Stromal cell of bone marrow (primary cell): ENCODE measurements around the gene CLDN9.
A peak's percentile ranks its signal among the peaks of the same experiment; 100 is the strongest.

Experiments used
- DNase-seq: peaks from one replicate; pipeline ENCODE4 v3.0.0-alpha.2; 2012; ENCODE audit warnings: low read depth

Gene CLDN9

GRCh38 chr16:2974319-2975056, 38.2 kb upstream of the CLDN9 start:
- DNase-seq = no peak

DNA sequence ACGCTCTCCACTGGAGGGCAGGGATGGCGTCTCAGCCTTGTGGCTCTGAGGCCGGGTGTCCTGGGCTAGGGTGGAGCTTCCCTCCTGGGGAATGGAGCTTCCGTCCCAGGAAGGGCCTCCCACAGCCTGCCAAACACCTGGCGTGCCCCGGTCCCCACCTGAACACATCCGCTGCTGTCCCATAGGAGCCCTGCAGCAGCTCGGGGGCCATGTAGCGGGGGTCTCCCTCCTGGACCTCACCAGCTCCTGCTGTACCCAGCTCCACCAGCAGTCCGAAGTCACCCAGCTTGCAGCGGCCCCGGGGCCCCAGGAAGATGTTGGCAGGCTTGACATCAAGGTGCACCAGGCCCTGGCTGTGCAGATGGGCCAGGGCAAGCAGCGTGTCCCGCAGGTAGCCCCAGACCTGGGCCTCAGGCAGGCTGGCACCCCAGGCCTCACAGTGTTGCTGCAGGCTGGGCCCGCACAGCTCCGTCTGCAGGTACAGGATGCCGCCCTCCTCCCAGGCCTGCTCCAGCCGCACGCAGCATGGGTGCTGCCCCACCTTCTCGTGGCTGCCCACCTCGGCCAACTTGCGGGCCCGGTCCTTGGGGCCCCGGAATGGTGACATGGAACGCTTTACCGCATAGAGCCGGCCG, 37.4 kb upstream of the CLDN9 start:
- no peak for DNase-seq

- no peak for DNase-seq
These were observed 36.5 kb upstream of the CLDN9 start for GRCh38 chr16:2976201-2976600.

- no peak for DNase-seq
These were observed 36.0 kb upstream of the CLDN9 start for GRCh38 chr16:2976673-2977072.

DNA sequence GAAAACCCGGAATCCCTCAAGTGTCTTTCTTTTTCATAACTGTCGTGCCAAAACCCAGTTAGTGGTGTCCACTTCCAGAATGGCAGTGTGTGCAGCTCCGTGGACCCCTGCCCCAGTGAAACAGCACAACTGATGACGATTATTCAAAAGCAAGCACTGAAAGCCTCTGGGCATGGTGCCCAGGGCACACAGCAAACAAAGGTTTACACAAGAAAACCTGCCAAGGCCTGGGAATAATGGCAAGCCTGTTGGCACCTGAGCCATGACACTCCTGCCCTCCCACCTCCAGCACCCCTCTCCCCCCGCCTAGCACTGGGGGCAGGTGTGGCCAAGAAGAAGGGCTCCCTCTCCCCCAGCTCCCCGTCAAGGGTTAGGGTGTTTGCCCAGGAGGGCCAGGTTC, 35.3 kb upstream of the CLDN9 start:
- DNase-seq = no peak

DNA sequence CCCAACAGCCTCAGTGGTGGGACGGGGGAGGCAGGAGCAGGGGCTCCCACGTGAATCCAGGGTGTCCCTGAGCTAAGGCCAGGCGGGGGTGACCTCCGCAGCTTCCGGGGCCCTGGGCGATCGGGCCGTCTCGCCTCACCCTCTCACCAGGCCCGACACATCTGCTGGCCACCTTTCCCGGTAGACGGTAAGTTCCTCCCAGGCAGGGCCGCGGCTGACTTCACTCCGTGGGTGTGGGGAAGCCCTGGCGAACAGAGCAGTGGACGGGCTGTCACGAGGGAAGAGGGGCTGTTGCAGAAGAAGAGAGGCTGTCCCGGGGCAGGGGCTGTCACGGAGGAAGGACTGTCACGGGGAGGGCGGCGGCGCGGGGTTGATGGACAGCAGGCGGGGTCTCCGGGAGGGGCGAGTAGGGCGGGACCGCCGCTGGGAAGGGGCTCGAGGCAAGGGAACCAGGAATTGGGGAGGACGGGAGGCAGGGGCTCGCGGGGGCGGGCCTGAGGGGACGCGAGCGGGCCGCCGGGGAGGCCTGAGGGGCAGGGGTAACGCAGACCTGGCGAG, 33.0 kb upstream of the CLDN9 start:
- no peak for DNase-seq

- peak; percentile 72 for DNase-seq
These were observed 32.2 kb upstream of the CLDN9 start, which contains the start of gene PKMYT1 for GRCh38 chr16:2980227-2981176. Gene PKMYT1 (minus strand): TSS chr16:2980446. CDS start chr16:2979657, 789 bp downstream.

DNA sequence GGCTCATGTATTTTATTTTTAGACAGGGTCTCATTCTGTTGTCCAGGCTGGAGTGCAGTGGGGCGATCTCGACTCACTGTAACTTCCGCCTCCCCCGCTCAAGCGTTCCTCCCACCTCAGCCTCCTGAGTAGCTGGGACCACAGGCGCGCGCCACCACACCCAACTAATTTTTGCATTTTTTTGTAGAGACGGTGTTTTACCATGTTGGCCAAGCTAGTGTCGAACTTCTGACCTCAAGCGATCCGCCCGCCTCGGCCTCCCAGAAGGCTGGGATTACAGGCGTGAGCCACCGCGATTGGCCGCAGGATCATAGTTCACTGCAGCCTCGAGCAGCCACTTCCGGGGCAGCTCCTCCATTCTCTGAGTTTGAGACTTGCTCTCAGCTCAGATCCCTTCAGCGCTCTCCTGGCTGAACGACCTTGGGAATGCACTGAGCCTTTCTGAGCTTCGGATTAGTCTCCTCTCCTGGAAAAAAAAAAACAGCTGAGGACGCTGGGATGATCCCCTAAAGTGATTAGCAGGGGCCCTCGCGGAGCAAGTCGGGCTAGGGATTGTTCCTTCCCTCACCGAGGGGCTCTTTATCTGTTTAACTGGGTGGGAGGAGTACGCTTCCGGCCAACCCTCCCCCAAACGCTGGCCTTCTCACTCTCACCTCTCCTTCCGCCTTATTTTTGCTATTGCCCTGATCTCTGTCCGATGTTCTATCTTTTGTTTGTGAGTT, 31.4 kb upstream of the CLDN9 start:
- DNase-seq = no peak

DNA sequence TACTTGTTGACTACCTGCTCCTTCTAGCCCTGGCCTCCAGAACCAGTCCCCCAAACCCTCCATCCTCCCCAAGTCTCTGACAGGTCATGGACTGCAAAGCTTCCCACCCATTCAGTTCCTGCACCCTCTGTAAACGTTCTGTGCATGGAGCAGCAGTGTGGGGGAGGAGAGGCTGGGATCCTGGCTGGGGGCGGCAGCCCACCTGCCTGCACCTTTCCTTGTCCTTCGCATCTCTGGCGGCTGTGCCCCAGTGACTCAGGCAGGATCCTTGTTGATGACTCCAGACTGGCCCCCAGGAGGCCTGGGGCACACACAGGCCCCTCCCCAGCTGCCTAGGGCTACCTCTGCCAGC, 30.8 kb upstream of the CLDN9 start:
- no peak for DNase-seq

- DNase-seq = no peak
These were observed 30.3 kb upstream of the CLDN9 start for GRCh38 chr16:2982402-2982801.

DNA sequence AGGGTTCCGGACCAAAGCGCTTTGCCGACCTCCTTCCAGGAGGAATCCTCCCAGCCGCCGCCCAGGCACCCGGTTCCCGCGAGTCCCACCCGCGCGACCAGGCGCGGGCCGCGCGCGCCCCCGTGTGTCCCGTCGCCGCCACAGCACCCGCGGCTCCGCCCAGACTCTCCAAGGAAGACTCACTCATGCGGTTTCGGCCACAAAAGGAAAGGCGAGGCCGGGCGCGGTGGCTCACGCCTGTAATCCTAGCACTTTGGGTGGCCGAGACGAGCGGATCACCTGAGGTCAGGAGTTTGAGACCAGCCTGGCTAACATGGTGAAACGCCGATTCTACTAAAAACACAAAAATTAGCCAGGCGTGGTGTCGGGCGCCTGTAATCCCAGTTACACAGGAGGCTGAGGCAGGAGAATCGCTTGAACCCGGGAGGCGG, 29.0 kb upstream of the CLDN9 start:
- DNase-seq = peak; percentile 65

GRCh38 chr16:2985462-2985861, 27.3 kb upstream of the CLDN9 start:
- DNase-seq = no peak

DNA sequence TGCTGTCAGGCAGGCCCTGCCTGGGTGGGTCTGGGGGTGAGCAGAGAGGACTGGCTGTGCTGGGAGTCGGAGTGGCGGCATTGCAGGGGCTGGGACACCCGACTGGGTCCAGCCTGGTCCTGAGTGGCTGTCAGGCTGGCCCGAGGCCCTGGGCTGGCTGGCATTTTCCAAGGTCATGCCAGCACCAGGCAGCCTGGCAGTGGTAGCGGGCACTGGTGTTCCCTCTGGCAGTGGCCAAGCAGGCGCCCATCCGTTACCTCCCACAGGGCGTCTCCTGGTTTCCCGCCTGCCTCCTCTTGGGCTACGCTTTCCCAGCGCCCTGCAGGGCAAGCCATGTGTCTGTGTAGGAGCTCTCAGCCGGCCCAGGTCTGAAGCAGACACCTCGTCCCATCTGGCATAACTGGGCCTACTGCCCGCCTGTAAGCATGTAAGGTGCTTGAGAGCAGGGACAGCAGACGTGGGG, 26.8 kb upstream of the CLDN9 start:
- no peak for DNase-seq

GRCh38 chr16:2986623-2987188, 26.0 kb upstream of the CLDN9 start:
- no peak for DNase-seq

DNA sequence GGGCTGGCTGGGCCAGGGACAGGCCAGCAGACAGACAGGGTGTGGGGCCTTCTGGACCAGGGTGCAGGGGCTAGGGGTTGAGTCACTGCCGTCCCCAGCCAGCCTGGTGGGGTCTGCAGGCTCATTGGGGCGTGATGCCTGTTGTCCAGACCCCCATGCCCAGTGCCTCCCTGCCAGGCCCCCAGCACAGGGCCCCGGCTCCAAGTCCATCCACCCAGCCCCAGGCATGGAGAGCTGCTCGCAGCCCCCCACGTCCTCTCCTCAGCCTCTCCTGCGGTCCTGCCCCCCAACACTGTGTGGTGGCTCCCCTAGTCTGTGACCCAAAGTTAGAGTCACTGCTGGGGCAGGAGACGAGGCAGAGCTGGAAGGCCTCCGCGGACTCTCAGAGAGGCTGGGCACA, 25.4 kb upstream of the CLDN9 start:
- DNase-seq = no peak

DNA sequence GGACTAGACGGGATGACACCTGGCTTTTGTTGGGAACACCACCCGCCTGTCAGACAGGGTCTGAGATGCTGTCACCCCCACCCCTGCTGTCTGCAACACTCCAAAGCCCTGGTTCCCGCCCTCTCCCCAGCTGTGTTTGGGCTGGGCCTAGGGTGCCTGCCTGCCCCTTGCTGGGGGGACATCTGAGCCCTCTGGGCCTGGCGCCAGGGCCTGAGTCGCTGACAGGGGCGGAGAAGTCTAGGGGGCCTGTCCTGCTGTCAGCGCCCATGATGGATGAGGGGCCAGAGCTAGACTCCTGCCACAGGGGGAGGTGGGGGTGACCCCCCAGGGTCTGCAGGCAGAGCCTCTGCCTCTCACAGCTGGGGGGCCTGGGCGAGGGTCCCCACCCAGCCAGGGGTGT, 24.9 kb upstream of the CLDN9 start:
- no peak for DNase-seq

DNA sequence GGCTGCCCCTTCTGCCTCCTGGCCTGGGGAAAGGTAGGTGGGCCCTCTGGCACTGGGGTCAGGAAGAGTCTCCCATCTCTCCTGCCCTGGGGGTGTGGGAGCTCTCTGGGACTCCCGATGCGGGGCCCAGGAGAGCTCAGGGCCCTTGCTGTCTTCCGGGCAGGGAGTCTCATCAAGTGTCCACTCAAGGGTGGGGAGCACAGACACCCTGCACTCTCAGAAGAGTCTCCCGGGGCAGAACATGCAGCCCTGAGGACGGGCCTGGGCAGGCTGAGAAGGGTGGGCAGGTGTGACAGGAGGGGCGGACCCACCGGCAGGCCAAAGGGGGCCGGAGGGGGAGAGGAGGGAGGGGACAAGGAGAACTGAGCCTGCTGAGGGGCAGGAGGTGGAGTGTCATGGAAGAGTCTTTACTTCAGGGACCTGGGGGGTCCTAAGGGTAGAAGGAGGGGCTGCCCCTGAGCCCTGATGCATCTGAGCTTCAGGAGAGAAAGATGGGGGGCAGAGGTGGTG, 24.1 kb upstream of the CLDN9 start:
- no peak for DNase-seq

DNA sequence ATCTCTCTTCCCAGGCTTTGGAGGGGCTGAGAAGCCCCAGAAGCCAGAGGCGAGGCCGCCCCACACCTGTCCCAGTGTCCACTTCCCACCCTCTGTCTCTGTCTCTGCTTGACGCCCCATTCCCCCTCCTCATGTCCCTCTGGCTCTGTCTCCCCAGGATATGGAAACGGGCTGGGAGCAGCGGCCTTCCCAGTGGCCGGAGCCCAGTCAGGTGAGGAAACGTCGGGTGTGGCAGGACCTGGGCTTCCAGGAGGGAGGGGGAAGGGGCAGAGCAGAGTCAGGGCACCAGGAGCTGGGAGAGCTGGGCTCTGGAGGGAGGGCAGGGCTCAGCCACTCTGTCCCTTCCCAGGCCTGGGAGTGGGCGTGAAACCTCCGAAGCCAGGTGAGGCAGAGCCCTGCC, 21.8 kb upstream of the CLDN9 start:
- no peak for DNase-seq

GRCh38 chr16:2991566-2992261, 21.0 kb upstream of the CLDN9 start:
- DNase-seq = no peak

DNA sequence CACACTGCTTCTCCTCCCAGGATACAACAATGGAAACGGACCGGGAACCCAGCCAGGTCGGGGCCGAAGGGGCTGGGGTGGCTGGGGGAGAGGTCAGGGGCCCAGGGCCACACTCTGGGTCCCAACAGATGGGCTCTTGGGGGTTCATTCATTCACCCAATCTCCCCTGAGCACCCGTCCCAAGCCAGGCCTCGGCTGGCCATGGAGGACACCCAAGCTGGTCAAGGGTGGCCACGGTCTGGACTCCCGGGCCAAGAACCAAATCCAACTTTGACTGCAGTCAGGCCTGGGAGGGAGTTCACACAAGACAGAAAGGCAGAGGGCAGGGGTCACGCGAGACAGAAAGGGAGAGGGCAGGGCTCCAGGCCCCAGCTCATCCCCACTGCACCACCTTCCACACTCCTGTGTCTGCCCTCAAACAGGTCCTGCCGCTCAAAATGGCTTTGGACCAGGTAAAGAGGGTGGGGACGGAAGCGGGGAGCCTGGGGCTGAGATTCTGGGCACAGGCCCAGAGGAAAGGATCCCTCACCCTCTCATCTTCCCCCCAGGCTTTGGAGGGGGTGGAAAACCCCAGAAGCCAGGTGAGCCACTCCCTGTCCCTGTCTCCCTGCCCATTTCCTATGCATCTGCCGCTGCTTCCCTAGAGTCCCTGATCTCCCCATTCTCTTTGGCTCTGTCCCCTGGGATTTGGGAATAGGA, 20.2 kb upstream of the CLDN9 start:
- DNase-seq = no peak
